DLD1 (cell line): ENCODE results near the gene GPC5.
"Not testable (repeated sequence)": the region's sequence is repeated elsewhere in the genome, so short reads cannot be mapped to it uniquely, and the experiment has no call there.

Source experiments
- in situ Hi-C: cut with HindIII; loops from 2 replicates; pipeline ENCODE4 v1.10.0; 2017; ENCODE audit warnings: low sequenced_read_pairs

GPC5 gene

GRCh38 chr13:91368676-91369440 lies 29.6 kb upstream of the GPC5 start:
- in situ Hi-C loops, result no loop called here

DNA sequence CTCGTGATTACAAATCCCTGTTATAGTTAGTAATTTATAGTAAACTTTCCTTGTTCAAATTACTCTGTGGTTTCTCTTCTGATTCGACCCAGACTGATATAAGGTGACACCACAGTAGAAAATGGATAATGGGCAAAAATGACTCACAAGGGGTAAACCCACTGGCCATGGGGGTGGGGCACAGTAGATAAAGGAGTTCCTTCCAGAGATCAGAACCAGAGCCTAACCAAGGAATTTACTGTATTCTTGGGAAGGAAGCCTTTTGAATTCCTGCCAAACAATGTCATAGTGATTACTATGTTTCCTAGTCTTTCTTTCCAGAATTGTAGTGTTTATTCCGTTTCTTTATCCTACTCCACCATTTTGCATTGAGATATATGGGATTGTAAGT lies 29.0 kb upstream of the GPC5 start:
- in situ Hi-C loops, result no loop called here

DNA sequence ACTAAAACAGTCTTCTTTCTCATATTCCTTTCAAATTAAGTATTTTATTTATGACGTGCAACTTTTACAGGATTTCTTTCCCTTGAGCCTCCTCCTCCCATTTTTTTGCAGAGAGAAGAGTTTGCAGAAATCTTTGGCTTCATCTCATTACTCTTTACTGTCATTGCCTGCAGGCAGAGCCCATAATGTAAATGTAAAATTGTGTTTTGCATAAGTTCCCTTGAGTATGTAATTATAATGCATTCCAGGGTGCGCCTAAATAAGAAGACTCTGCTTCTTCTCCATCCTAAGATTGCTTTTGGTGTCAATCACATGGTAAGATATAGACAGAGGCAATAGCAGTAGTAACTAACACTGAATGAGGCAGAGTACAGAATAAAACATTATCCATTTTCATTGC lies 27.9 kb upstream of the GPC5 start:
- in situ Hi-C loops, result no loop called here

DNA sequence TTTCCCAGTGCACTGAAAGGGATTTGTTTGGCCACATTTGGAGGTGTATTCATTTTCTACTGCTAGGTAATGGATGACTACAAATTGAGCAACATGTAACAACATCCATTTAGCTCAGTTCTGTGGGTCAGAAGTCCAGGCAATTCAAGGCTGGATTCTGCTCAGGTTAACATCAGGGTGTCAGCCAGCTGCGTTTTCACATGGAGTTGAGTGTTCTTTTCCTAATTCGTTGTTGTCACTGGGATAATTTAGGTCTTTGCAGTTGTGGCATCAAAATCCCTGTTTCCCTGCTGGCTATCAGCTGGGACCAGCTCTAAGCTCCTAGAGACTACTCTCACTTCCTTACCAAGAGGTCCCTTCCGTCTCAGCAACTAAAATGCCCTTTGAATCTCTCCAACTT lies 25.5 kb upstream of the GPC5 start:
- in situ Hi-C loops, result no loop called here

- in situ Hi-C loops, result no loop called here
These were observed 23.2 kb upstream of the GPC5 start for GRCh38 chr13:91375116-91375729.

- in situ Hi-C loops, result no loop called here
These were observed 17.1 kb upstream of the GPC5 start for GRCh38 chr13:91381371-91381770.

GRCh38 chr13:91383836-91384235 lies 14.6 kb upstream of the GPC5 start:
- in situ Hi-C loops, result no loop called here

DNA sequence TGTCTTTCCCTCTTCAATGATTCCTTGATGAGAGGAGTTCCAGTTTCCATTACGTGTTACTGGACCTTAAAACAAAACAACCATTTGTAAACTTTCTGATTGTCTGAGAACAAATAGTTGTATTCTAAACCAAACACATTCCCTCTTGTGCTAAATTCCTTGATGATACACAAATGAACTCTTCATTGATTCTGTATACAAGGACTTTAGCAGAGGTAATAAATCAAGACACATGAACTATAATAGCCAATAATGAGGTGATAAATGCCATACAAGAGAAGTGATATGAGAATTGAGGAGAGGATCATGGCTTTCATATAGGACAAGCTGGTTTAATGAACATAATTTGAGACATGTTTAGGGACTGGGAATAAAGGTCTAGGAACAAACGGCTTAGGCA lies 13.5 kb upstream of the GPC5 start:
- in situ Hi-C loops, result no loop called here

GRCh38 chr13:91389186-91389585 lies 9.2 kb upstream of the GPC5 start:
- in situ Hi-C loops, result no loop called here

- in situ Hi-C loops, result no loop called here
These were observed 826 bp upstream of the GPC5 start for GRCh38 chr13:91397595-91397994.

DNA sequence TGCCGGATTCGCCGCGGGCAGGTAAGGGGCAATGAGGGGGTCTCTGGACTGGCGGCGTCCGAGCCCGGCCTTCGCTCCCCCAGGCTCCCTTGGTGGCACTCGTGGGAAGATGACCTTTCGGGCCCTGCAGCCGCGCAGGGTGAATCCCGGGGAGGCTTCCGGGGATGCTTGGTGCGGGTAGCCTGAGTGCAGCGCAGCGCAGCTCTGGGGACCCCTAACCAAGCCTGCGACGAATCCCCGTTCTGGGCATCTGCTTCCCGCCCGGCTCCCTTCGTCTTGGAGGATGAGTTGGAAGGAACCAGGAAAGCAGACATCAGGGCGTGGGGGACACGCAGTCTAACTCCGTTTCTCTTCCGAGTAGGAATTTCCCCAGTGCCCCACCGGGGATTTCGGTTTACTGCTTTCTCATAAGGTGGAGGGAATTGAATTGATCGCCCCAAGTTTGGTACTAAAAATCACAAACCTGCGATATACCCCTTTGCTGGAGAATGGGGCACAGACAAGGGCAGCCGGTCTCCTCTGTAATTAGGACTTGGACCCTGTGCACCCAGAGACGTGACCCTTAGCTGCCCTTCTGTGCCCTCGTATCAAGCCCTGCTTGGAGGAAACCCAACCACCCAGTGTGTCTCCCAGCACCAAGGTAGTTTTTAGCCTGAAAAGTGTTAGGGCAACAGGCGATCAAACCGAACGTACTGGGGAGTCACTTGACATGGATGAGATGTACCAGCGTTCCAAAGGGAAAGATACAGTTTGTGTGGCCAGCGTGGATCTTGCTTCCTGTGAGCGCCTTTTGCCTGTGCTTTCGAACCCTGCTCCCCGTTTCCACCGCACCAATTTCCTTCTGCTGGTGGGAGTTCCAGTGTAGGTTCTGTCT lies 1.0 kb downstream of the GPC5 start:
- in situ Hi-C loops, result no loop called here

DNA sequence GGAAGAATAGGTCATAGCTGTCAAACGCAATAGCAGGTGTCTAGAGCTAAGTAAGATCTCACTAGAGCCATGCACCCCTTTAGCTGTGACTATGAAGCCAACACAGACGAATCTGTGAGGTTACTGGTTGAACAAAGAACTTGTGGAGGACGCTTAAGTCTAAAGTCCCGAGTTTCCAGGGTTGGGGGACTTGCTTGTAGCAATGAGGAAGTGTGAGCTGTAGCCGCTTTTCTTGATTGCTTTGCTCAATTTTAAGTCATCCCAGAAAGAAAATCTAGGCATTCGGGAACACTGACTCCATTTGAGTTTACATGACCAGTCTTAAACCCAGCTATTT lies 1.6 kb downstream of the GPC5 start:
- in situ Hi-C loops, result no loop called here

- in situ Hi-C loops, result no loop called here
These were observed 2.2 kb downstream of the GPC5 start for GRCh38 chr13:91400671-91401070.

DNA sequence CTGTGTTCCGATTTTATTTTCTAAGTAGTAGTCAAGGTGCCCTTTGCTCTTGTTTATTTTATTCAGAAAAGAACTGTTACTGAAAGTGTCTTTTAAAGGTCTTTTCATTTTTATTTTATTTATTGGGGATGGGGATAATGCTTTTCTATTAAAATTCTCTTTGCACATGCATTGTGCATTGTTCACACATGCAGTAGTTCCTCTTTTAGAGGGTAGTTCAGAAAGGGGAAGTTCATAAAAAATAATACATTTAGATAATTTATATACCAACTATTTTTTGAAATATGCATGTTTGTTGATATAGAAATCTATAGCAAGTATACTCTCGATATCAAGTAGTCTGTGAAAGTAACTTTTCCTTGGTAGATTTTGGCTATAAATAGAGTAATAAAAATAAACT lies 3.5 kb downstream of the GPC5 start:
- in situ Hi-C loops, result no loop called here

DNA sequence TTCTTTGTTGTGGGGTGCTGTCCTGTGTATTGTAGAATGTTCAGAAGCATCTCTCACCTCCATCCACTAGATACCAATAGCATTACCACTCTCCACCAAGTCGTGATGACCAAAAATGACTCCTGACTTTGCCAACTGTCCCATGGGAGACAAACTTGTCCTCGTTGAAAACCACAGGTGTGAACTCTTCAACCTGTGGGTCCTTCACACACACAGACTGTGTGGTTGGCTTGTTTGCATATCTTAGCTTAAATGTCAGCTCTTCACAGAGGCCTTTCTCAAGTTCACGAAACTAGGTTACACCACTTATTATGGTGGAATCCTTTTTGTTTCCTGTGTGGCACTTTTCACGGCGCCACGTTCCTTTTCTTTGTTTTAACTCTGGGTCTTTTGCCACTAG lies 6.8 kb downstream of the GPC5 start:
- in situ Hi-C loops, result no loop called here

DNA sequence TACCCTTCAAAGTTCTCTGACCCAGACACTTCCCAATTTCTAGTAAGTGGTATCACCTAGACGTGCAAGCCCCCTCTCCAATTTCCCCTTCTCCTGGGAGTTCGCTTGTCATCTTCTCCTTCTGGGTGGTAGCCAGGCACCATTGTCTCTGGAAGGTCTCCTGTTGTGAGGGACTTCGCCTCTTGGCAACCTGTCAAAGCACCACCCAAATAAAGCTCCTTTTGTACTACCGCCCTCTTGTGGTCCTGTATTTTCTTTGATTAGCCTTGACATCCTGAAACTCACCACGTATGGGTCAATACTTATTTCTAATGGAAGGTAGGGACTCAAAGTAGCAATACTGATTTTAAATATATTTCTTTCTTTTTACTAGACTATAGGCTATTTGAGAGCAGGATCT lies 8.2 kb downstream of the GPC5 start:
- in situ Hi-C loops, result no loop called here

DNA sequence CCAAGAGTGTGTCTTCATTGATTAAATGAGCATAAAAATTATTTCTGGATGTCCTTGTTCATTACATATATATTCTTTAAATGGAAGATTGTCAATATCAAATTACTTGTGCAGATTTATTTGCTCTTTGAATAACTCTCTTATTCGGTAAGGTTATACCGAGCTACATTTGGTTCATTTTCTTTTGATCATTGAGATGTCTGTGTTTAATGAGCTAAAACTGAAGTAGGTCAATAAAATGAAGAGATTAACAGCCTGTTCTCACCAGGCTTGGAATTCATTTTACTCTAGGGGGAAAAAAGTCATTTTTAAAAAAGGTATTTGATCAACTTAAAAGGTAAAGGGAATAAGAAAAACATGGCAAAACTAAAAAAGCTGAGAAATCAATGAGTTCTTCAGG lies 10.6 kb downstream of the GPC5 start:
- in situ Hi-C loops, result no loop called here

GRCh38 chr13:91416579-91416978 lies 18.2 kb downstream of the GPC5 start:
- in situ Hi-C loops, result not testable (repeated sequence)

GRCh38 chr13:91417660-91418325 lies 19.4 kb downstream of the GPC5 start:
- in situ Hi-C loops, result no loop called here

GRCh38 chr13:91426913-91427312 lies 28.5 kb downstream of the GPC5 start:
- in situ Hi-C loops, result no loop called here

DNA sequence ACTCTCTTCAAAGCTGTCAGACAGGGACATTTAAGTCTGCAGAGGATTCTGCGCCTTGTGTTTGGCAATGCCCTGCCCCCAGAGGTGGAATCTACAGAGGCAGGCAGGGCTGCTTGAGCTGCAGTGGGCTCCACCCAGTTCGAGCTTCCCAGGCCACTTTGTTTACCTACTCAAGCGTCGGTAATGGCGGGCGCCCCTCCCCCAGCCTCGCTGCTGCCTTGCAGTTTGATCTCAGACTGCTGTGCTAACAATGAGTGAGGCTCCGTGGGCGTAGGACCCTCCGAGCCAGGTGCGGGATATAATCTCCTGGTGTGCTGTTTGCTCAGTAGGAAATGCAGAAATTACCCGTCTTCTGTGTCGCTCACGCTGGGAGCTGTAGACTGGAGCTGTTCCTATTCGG lies 40.3 kb downstream of the GPC5 start:
- in situ Hi-C loops, result not testable (repeated sequence)
